Fibroblast of the aortic adventitia (primary cell): ENCODE measurements around the gene MME. TPM values are rescaled to one million over a fixed set of nuclear protein-coding genes. Genes with fewer than 3 reads are reported as not detected.
A peak's percentile ranks its signal among the peaks of the same experiment; 100 is the strongest.

Experiments
- DNase-seq: peaks from one replicate; pipeline ENCODE4 v3.0.0-alpha.2; 2010; ENCODE audit warnings: low read depth
- H3K4me3 ChIP-seq: 2 replicates; pipeline ENCODE4 v1.5.1; 2011; ENCODE audit warnings: low read depth, mild to moderate bottlenecking, control low read depth, low read length, moderate library complexity
- CTCF ChIP-seq: IDR thresholded peaks from 2 replicates; pipeline ENCODE4 v1.5.1; 2011; ENCODE audit warnings: mild to moderate bottlenecking, low read length, control low read depth, inconsistent platforms; ENCODE audit not compliant: insufficient read depth
- total RNA-seq: library from RNA; depleted of rRNA; stranded (reverse); fragments of >200 nt; gene quantifications from 2 replicates; pipeline ENCODE4 v1.2.3, GENCODE V29; 2012; ENCODE audit warnings: low replicate concordance

The MME gene
- total RNA-seq, 1 donor = 101 TPM

- no peak overlapping the region for H3K4me3 ChIP-seq
- no peak for TF ChIP-seq CTCF
- no peak for DNase-seq
These were observed 100.0 kb downstream of the MME start for GRCh38 chr3:155179966-155180757.

GRCh38 chr3:155182467-155182866, 102.3 kb downstream of the MME start:
- H3K4me3 ChIP-seq = no peak overlapping the region
- DNase-seq = no peak
- TF ChIP-seq CTCF = no peak

GRCh38 chr3:155184011-155184410, 103.9 kb downstream of the MME start:
- H3K4me3 ChIP-seq = no peak overlapping the region
- no peak for TF ChIP-seq CTCF
- peak; percentile 20 for DNase-seq

- H3K4me3 ChIP-seq = no peak overlapping the region
- no peak for TF ChIP-seq CTCF
- peak; percentile 80 for DNase-seq
These were observed 105.5 kb downstream of the MME start for GRCh38 chr3:155185631-155186071.

DNA sequence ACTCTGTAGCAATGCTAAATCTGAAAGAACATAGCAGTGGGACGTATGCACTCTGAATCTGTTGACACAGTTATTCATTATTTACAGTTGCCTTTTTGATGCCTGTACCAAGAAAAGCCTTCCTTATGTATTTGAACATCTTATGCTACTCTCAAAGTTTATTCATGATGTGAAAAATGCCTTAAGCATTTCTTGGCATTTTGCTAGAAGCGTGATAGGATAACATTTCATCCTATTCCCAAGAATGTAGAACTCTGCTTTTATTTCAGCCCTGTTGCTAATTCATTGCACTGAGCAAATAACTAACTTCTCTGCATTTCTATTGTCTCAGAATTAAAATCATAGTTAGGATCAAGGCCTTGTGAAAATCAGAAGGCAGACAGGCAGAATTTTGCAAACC, 107.9 kb downstream of the MME start:
- DNase-seq = peak; percentile 58
- TF ChIP-seq CTCF = no peak
- H3K4me3 ChIP-seq = no peak overlapping the region

DNA sequence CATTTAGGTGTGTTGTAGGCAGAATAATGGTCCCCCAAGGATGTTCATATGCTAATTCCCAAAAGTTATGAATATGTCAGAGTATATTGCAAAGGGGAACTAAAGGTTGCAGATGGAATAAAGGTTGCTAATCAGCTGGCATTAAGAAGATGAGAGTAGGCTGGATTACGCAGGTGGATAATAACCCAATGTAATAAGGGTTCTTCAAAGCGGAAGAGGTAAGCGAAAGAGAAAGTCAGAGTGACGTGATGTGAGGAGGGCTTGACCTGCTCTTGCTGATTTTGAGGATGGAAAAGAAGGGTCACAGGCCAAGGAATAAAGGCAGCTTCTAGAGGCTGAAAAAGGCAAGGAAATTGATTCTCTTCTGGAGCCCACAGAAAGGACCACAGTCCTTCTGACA, 109.4 kb downstream of the MME start:
- no peak for DNase-seq
- H3K4me3 ChIP-seq = no peak overlapping the region
- TF ChIP-seq CTCF = no peak

GRCh38 chr3:155190691-155191090, 110.6 kb downstream of the MME start:
- H3K4me3 ChIP-seq = no peak overlapping the region
- no peak for DNase-seq
- no peak for TF ChIP-seq CTCF
